Measurements from ENCODE around the gene PRIMA1.
"Not testable (repeated sequence)": the region's sequence is repeated elsewhere in the genome, so short reads cannot be mapped to it uniquely, and the experiment has no call there.

The PRIMA1 gene

DNA sequence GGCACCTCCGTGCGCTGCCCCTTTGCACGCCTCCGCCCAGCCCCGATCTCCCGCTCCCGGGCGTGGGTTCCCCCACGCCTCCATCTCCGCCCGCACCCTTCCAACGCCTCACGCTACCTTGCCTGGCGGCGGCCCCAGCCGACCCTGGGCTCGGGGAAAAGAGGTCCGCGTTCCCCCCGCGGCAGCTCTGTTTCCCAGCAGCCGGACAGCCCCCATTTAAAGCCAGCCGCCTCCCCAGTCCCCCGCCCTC lies at the start of gene PRIMA1:
Gene PRIMA1, minus strand, starts transcription at position 193 of the 250 bp plus-strand sequence. CDS start 767 bp downstream, outside the sequence.
- no peak for DNase-seq (ENCODE audit: low spot score)

- no peak for DNase-seq (ENCODE audit: low spot score)
Measured at GRCh38 chr14:93834699-93835371, 46.5 kb upstream of the PRIMA1 start.

- DNase-seq (ENCODE audit: low spot score) = no peak
Measured at GRCh38 chr14:93832665-93833064, 44.4 kb upstream of the PRIMA1 start.

DNA sequence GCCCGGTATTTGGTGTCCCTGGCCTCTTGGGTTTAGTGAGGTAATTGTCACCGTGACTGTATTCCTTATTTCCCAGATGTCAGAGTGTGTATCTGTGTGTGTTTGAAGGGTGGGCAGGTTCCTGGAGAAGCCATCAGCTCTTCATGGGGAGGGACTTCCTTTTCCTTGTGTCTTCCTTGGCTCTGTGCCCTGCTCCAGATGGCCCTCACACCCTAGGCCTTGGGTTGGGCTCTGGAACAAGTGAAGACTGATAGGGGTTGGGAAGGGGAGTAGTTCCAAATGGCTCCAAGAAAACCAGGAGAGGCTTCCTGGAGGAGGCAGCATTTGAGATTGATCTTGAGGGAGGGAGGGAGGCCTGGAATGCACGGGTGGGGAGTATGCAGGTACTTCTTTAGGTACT lies 43.8 kb upstream of the PRIMA1 start:
- no peak for DNase-seq (ENCODE audit: low spot score)

- DNase-seq (ENCODE audit: low spot score) = no peak
Measured at GRCh38 chr14:93830753-93831461, 42.6 kb upstream of the PRIMA1 start.

DNA sequence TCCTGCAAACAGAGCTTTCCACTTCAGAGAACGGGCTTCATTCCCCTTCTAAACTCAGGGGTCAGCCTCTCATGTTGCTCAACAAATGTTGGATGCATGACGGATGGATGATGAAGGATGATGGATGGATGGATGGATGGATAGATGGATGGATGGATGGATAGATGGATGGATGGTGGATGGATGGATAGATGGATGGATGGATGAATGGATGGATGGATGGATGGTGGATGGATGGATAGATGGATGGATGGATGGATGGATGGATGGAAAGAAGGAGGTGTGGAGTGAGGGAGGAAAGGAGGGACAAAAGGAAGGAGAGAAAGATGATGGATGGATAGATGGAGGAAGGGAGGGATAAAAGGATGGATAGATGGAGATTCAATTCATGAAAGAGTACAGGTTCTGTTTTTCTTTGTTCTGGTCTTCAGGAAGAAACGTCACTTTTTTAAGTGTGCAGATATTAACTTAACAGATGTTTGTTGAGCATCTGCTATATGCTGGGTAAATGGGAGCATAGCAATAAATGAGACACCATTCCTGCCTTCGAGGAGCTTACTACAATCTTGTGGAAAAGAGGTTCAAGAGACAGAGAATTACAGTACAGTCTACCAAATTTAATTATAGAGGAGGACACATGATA lies 41.7 kb upstream of the PRIMA1 start:
- DNase-seq (ENCODE audit: low spot score) = no peak

DNA sequence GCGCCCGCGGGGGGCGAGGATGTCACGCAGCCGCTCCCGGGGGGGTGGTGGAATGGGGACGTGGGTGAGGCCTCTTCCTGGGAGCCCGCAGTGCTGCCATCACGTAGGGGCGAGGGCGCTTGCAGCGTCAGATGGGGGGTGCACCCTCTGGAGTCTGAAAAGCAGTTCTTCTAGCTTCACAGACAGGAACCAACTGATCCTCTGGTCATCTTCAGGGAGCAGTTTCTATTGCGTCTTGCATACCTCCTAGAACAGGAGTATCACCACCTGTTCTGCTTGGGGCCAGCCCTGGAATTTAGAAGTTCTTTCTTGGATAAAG lies 36.9 kb upstream of the PRIMA1 start:
- DNase-seq (ENCODE audit: low spot score) = no peak

DNA sequence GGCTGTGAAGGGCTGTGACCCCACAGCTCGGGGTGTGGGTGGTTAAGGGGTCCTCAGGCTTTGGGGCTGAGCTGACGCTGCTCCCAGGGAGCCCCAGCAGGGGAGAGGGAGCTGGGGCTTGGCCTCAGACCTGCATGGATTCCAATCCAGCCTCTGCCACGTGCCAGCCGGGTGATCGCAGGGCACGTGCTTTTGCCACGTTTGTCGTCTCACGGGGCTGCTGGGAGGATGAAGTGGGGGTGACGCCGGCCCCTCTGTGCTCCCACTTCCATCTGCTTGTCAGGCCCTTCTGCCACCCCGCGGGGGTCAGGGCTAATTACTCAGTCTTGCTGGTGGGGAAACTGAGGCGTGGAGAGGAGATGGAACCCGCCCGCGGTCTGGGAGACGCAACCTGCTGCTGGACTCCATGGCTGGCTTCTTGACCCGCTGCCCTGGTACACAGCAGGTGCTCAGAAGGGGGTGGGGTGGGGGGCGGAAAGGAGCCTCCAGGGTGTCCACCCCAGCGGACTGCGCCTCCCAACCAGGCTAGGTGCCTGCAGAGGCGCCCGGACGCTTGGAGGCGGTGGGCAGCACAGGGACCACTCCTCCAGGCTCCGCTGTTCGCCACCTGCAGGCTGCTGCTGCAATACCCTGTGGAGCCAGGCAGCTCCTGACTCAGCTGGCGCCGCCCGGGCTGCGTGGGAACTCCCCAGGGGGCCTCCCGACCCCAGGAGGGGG lies 36.4 kb upstream of the PRIMA1 start:
- DNase-seq (ENCODE audit: low spot score) = no peak

GRCh38 chr14:93824076-93824475 lies 35.8 kb upstream of the PRIMA1 start:
- no peak for DNase-seq (ENCODE audit: low spot score)

- DNase-seq (ENCODE audit: low spot score) = no peak
Measured at GRCh38 chr14:93821051-93821450, 32.8 kb upstream of the PRIMA1 start.

GRCh38 chr14:93818857-93819256 lies 30.6 kb upstream of the PRIMA1 start:
- no peak for DNase-seq (ENCODE audit: low spot score)

DNA sequence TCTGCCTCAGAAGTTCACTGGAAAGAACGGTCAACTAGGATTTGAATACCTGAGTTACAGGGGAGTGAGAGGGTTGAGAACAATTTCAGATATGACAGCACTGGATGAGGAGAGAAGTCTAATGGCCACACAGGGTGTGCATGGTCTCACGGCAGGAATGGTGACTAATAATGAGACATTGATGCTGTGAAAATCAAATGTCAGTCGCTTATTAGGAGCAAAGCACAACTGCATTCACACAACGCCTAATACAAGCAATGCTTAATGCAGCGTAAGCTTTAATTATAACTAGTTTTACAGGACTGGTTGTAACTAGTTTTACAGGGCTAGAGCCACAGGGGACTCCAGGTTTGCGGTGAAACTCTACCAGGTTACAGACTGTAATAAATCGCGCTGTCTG lies 23.4 kb upstream of the PRIMA1 start:
- no peak for DNase-seq (ENCODE audit: low spot score)

DNA sequence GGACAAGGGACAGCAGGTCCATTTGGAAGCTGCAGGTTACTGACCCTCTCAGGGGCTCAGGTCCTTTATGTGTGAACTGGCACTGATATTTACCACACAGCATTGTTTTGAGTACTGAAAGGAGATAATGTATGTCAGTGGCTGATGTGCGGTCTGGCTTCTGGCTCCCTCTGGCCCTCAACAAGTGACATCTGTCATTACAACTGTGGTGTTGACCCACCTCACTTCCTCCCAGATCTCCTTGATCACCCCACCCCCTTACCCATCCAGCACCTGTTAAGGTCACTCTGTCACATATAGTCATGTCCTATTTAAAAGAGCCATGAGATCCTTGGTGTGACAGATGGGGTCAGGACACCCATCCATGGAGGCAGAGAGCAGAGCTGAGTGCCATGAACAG lies 22.7 kb upstream of the PRIMA1 start:
- DNase-seq (ENCODE audit: low spot score) = no peak

GRCh38 chr14:93809491-93810420 lies 21.5 kb upstream of the PRIMA1 start:
- DNase-seq (ENCODE audit: low spot score) = not testable (repeated sequence)

DNA sequence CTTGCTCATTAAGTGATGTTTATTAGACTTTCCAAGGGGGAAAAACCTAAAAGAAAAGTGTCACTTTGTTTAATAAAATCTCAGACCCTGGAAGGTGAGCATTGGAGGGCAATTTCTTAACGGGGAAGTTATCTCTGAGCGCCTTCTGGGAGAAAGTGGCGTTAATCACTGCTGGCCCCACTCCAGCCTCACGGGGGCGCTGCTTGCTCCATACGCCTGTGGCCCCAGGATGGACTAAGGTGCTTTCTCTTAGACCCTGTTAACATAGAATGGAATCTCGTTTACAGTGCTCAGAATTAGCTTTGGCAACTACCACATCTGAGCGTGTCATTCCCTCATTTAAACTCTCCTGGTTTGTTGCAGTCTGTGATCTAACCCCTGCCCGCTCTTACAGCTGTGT lies 16.4 kb upstream of the PRIMA1 start:
- DNase-seq (ENCODE audit: low spot score) = no peak

DNA sequence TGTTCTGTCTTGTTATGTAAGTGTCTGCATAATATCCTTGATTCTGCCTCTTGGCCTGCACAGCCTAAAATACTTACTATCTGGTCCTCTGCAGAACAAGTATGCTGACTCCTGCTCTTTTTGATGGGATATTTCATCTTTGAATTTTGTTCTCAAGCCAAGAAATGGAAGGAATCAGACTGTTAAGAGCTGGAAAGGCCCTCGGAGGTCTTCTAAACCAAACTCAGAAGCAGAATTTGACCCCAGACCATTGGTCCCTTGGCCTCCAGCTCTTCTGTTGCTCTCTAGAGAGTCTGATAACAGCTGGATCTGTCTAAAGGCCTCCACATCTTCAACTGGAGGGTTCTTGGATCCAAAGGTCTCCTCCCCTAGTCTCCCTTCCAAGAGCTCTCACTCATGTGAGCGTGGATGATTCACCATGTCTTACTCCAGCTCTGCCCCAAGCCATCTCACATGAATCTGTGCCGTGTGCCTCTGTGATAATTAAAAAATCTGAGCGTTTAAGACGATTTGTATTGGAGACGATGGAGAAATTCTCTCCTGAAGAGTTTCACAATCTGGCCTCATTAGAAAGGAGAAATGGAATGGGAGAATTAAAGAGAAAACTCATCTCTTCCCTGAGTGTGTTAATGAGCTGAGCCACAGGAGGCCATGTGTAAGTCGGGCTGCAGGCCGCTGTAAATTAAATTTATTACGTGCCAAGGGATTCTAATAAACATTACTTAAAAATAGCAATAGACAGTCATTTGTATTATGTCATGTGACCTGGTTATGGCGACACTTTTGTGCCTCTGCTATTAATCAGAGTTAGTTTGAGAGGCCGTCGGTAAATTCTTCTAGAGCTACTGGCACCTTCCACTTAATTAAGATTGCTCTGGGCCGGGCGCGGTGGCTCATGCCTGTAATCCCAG lies 15.4 kb upstream of the PRIMA1 start:
- no peak for DNase-seq (ENCODE audit: low spot score)

DNA sequence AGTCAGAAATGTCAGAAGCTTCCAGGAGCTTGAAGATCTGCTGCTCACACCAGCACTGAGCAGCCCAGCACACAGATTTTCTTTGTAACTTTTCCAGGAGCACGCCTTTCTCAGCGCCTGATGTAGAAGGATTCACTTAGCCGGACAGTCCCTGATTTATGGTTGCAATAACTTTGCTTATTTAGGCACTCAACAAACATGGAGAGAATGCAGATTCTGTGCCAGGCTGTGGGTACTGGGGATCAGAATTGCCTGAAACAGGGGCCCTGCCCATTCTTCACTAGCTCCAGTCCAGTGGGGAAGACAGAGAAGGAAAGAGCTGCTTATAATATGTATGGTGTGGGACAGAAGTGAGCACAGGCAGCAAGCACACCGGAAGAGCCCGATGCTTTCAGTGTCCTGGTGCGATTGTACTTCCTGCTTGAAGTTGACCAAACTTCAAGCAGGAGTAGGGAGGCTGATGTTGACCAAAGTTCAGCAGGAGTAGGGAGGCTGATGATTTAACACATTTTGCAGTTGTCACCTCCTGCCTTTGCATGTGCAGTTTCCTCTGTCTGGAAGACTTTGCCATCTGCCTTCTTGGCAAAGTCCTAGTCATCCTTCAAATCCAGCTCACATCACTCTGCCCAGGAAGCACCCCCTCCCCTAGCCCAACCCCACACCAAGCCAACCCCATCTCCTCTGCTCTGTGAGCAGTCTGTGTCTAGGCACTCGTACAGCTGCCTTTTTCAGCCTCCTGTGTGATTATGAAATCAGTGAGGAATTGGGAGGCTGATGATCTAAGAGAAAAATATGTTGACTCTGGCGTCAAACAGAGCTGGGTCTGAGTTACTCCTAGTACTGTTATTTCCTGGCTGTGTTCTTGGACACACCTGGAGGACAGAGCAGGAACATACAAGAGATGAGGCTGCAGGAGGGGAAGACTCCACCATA lies 12.0 kb upstream of the PRIMA1 start:
- DNase-seq (ENCODE audit: low spot score) = no peak

- no peak for DNase-seq (ENCODE audit: low spot score)
Measured at GRCh38 chr14:93799617-93799988, 11.3 kb upstream of the PRIMA1 start.

GRCh38 chr14:93797536-93797935 lies 9.3 kb upstream of the PRIMA1 start:
- no peak for DNase-seq (ENCODE audit: low spot score)

GRCh38 chr14:93797071-93797470 lies 8.8 kb upstream of the PRIMA1 start:
- DNase-seq (ENCODE audit: low spot score) = no peak

All from kidney capillary endothelial cell (primary cell).